GM19351 (cell line): Measurements from ENCODE around the gene PDE2A.

Experiments
- ATAC-seq: cut with Tn5 transposase; IDR thresholded peaks from one replicate; pipeline ENCODE4 v1.9.1; 2021; ENCODE audit warnings: mild to moderate bottlenecking, moderate library complexity; ENCODE audit not compliant: unreplicated experiment

PDE2A gene

DNA sequence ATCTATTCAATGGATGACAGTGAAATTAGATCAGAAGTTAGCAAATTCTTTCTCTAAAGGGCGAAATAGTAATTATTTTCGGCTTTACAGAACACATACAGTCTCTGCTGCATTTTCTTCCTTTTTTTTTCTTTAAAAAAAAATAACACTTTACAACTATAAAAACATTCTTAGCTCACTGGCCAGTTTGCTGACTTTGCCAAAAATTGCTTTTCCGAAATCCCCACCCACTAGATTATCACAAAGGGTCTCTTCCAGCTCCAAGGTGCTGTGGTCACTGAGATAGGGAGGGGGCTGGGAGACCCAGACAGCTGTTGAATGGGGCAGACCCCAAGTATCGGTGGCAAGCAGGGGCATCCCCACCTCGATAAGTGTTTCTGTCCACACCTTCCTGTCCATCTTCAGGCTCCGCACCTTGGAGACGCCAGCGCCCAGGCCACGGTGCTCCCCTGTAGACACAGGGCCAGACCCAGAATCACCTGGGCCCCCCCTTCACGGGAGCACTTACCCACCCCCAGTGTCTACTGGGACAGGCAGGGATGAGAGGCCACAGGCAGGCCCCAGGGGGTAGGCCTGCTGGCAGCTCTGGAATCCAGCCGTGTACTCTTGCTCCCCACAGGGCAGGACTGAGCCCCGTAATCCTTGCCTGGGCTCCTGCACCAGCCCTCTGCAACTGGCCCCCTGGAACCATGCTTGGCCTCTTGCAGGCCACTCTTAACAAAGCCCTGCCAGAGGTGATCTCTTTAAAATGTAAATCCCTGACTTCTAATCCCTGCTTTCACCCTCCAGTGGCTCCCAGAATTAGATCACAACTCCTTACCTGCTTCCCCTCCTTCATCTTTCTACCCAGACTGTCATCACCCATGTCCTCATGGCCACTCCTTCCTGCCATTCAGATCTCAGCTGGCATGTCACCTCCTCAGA is 31.5 kb upstream of the PDE2A start:
- ATAC-seq: no peak

DNA sequence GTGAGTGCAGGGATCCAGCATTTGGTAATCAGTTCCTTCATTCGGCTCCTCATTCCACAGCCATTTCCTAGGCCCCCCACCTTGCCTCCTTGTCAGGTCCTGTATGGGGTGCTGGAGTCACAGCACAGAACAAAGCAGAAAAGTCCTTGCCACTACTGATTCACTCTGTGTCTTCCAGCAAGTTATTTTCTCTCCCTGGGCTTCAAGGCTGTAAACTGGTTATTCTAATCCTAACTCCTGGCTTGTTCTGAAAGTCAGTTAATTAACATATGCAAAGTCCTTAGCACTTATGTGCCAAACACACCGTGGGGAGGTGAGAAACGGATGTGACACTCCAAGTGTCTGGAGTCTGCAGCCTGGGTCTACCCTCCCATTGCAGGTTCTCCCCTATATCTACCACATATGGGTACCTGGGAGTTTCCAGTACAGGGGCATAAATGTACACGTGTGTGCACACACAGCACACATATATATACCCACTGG is 30.6 kb upstream of the PDE2A start:
- ATAC-seq: no peak

DNA sequence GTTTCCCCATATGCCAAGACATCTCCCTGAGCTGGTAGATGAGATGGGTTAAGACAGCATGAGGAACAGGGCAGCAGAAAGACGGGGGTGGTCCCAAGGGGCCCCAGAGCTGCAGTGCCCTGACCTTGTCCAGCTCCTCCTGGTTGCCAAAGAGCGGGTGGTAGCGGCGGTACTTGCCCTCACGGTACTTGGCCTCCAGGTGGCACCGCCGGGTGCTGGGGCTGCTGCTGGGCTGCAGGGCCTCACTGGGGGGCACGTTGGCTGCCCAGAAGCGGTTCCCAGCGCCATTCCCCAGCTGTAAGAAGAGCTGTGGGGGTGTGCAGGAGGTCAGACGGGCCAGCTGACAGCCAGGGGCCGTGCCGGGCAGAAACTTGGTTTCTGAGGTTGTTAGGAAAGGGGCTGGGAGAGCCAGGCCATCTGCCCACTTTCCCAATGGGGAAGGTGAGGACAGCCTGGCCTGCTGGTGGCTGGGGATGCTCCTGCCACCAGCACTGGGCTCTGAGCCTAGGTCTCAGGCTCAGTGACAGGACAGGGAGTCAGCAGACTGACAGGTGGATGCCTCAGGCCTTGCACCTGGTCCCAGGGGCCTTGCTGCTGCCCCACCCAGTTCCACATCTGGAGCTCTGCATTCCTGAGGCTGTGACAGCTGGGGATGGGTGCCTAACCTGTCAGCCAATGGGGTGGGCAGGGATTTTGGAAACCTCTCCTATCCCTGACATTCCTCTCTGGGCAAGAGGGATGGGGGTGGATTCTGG is 30.0 kb upstream of the PDE2A start:
- ATAC-seq: no peak

DNA sequence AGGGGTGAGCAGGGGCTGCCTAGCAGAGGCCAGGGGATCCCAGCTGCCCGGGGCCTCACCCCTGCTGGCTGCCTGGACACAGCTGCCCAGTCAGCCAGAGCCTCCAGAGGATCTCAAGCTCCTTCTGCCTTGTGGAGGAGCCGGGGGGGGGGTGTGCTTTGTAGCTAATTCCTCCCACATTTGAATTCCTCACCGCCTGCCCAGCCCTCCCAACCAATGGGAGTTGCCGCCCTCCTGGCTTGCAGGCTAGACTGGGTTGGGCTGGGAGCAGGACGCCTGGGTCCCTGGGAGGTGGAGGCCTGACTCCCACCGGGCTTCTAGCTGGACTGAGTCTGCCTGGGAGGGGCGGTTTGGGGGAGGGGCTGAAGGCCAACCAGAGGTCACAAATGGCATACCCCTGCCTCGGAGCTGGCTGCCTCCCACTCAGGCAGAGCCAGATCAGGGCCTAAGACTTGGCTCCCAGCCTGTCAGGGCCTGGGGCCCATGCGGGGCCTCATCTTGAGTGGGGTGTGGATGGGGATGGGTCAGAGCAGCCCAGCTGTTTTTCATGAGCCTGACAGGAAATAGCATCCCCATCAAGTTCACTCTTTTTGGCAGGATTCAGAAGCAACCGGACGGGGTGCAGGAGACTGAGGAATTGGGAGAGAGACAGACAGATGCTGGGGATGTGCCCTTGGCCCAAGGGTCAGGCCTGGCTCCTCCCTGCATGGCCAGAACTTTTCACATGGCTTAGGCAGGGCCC is 29.2 kb upstream of the PDE2A start:
- no peak for ATAC-seq

DNA sequence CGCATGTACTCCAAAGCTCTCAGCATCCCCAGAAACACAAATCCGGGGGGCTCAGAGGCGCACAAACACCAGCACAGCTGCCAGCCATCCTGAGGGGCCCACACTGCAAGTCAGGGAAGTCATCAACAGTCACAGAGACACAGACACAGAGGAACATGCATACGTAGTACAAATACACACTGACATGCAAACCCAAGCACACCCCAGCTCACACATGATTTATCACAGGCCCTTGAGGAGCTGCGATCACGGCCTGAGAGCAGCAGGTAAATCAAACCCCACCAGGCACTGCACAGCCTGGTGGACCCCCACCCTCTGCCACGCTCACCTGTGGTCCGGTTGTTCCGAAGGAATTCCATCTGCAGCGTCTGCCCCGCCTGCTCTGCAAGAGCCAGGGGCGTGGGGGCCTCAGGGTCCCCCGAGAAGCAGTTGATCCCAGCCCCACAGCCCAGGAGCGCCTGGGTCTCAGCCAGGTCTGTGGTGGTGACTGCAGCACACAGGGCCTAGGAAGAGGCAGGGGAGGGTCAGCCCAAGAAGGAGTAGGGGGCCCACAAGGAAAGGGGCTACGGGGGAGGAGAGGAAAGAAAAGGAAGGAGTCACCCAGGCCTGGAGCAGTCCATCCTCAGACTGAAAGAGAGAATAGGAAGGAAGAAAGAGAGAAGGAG is 28.5 kb upstream of the PDE2A start:
- no peak for ATAC-seq

DNA sequence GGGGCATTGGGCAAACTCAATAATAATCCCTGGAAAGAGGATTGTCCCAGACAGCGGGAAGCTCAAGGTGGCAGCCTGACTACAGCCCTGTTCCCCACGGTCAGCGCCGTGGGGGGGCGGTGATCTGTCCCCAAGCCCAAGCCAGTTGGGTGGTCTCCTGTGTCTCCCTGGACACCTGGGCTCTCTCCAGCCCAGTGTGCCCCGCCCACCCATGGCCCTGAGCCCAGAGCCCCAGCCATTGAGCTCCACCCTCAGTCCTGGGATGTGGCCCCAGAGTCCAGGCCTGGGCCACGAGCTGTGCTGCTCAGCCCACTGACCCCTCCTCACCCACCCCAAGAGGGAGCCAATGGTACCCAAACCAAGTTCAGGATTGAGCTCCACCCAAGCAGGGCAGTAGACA is 27.9 kb upstream of the PDE2A start:
- no peak for ATAC-seq

DNA sequence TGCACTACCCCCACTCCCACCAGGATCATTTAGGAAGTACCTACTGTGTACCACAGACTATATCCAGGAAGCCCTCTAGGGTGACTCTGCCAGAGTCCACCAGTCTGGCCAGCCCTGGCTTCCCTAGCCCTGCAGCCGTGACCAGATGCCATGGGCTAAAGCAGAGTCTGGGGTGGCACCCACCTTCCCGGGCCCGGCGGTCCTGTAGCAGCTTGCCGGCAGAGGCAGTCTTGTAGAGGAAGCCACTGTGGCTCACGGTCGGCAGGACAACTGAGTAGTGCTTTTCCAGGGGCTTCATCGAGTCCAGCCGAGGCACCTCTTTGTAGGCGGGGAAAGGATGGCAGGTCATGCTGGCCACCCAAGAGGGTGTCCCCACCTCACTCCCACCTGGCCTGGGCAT is 27.2 kb upstream of the PDE2A start:
- ATAC-seq: no peak

DNA sequence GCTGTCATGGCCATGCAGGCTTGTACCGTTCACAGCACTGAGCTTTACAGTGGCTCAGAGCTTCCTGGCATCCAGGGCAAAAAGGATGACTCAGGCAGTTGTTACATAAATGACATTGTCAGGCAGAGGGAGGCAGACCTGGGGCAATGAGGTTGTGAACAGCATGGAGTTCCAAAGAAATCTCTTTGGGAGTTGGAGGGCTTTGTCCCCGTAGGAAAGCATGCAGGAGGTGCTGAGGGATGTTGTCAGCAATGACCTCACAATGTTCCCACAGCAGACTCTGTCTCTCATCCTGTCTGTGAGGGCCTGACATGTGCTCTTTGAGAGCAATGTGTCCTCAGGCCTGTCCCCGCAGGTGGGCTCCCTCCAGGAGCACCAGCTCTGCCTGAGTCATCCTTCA is 25.9 kb upstream of the PDE2A start:
- ATAC-seq: no peak

DNA sequence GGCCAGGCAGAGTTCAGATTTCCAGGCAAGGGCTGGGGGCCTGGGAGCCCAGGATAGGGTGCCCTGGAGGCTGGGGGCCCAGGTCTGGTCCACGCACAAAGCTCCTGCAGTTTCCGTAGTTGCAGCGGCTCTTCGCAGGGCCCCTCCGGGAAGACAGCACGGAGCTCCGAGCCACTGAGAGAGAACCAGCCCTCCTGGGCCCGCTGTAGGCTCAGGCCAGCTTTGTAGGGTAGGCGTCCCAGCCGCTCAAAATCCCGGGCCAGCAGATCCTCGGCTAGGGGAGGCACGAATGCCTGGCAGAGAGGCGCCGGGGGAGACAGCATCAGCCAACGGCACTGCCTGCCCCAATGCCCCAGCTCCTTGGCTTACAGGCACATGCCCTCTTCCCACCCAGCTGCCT is 23.6 kb upstream of the PDE2A start:
- no peak for ATAC-seq

DNA sequence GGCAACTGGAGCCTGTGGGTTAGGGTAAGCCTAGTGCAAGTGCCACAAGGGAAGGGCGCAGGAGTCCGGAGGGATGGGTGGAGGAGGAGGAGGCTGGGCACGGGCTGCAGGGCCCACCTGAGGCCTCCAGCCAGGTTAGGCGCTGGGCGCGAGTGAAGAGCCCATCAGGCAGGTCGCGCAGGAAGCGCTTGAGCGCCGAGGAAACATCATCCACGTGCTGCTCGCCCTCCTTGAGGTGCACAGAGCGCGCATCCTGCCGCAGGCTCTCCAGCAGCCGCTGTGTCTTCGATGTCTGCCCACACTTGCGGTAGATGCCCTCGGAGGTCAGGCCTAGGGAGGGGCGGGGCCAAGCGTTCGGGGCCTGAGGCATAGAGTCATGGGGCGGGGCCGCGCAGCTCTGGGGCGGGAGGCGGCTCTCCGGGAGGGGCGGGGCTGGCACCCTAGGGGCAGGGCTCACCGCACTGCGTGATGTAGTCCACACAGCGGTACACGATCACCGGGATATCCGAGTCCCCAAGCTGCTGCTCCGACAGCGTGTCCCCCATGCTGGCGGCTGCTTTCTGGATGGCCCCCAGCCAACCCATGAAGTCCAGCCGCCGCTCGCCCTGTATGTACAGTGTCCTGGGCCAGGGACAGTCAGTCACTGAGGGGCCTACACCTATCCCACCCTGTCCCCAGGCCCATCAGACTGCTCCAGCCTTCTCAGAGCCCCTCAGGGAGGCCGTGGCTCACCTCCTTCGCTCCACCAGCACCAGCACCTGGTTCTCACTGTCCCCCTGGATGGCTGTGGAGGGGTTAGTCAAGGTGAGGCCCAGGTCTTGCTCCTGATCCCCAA is 22.9 kb upstream of the PDE2A start:
- no peak for ATAC-seq

DNA sequence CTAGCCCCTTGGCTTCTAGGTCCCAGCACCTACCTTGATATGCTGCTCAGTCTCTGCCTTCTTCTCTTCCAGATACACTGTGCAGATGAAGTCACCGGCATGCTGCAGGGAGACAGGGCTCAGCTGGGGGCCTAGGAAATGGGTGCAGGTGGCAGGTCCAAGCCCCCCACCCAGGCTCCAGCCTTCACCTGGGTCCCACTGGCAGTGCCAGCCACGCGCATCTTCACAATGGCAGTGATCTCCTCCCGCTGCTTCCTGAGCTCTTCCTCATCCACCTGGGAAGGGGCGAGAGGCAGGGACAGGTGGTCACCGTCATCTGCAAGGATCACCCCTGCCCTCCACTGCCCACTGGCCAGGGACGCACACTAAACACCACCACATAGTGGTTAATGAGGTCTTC is 21.1 kb upstream of the PDE2A start:
- no peak for ATAC-seq

DNA sequence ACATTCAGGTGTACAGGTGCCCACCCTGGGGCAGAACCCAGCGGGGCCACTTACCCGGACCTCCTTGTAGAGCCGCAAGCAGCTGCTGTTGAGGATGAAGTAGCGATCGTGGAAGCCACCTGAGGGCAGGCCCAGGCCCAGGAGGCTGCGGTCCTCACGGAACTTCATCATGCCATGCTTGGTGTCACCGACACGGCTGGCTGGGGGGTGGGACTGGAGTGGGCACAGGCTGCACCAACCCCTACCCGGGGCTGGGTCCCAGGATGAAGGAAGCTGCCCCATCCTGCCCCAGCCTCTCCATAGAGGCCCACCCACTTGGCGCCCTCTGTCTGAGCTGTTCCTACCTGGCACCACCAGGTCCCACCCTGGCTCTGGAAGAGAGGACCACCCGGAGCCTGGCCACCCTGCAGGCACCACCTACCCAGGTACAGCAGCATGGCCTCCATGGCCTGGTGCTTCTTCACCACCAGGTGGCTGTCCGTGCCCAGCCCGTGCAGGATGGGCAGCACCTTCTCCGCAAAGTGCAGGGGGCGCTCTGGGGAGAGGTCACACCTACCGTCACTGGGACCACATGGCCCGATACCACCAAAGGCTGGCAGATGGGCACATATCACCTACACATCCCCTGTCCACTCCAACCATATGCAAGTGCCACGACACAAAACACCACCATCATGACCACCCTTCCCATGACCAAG is 19.2 kb upstream of the PDE2A start:
- ATAC-seq: no peak

DNA sequence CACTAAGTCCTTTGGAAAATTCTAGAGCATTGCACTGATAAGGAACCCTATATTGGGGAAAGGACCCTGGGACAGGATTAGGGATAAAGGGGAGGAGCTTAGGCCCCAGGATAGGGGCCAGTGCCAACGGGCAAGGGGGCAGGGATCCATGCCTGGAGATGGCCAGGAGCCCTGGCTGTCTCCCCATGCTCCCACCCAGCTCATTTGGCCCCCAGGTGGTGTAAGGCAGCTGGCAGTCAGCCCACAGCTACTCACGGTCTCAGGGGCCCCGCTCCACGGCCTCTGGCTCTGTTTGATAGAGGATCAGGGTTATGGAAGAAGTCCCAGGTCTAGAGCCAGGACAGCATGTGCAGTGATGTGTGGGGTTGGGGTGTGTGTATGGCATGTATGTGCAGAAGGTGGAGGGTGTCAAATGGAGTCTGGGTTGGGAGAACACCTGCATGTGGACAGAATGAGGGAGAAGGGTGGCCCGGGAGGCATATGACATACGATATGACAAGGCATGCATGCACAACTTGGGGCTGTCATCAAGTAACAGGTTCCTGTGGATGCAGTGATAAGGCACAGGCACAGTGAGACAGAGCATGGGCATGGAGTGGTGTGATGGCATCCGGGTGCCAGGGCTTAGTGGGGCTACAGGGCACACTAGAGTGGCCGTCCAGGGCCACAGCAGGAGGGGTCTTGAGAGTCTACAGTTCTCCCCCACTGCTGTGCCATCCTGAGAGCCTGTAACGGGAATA is 18.4 kb upstream of the PDE2A start:
- no peak for ATAC-seq

DNA sequence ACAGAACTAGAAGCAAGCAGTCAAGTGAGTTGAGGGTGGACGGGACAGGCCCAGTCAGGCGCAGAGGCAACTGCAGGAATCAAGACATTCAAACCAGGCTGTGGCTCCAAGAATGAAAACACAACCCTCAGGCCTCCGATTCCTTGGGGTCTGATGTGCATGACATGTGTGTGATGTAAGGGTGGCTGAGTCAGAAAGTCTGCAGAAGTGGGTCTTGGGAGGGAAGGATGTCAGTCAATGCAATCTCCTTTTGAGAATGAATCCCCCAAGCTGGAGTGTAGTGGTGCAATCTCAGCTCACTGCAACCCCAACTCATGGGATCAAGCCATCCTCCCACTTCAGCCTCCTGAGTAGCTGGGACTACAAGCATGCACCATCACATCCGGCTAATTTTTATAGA is 15.9 kb upstream of the PDE2A start:
- ATAC-seq: no peak

DNA sequence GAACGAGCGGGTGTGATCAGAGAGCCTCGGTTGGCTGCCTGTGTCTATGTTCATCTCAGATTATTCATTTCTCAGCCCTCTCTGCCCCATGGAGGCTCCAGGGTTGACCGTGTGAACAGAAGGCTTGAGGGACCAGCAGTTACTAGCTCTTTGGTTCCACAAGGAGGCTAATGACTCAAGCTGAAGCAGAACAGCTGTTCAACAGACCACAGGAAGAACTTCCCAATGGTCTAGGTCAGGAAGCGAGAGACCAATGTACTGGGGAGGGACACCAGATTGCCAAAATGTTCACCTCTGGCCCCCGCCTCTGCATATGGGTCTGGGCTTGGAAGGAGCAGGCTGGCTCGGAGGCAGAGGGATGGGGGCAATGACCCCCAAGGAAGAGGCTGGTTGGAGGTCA is 14.7 kb upstream of the PDE2A start:
- ATAC-seq: no peak

DNA sequence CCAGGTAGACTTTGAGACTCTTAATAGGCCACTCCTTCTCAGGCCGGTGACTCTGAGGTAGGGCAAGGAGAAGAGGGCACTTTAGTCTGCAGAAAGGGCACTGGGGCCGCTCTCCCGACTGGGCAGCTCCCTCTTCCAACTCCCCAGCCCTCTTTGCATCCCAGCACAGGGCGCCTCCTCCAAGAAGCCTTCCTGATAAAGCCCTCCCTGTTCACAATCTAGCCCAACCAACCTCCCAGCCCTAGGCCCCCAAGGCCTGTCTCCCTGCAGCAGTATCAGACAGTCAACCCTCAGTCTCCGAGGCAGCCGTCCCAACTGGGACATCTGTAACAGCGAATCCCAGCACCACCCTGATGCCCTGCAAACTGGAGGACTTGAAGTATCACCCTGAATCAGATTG is 14.3 kb upstream of the PDE2A start:
- ATAC-seq: no peak

DNA sequence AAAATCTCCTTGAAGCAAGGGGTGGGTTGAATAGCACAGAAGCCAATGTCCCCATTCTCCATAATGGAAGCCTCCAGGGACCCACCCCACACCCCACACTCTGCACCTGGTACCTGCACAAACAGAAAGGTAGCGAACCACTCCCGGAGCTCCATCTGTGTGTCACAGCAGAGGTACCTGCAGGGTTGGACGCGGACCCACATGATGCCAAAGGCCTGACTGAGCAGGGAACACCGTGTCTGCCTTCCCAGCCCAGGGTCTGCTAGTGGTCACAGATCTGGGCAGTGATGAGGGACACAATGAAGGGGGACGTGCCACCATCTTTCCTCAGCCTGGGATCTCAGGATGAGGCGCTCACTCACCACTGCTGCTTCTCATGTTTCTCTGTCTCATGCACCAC is 13.1 kb upstream of the PDE2A start:
- ATAC-seq: no peak

DNA sequence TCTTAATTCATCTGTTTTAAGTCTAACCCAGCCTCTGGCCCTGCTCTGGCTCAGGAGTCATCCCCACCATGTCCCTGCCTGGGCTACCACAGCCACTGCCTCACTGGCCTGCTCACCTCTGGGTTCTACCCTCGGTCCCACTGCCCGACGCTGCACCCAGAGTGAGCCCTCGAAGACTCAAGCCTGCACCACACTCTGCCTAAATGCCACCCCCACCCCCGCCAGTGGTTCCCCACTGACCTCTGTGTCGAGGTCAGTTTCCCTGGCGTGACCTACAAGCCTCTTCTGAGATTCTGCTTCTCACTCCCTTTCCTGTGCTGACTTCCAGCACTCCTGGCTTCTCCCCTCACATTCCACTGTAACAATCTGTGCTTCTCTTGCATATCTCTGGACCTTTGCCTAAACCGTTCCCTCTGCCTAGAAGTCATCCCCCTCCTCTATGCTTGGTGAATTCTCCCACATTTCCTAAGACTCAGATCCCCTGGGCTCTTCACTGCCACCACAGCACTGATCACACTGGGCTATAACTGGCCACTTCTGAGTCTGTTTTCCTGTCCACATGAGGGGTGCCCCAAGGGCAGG is 12.5 kb upstream of the PDE2A start:
- ATAC-seq: no peak
